GM19468 (cell line): Measurements from ENCODE around the gene PACSIN2.
"Not testable (repeated sequence)": the region's sequence is repeated elsewhere in the genome, so short reads cannot be mapped to it uniquely, and the experiment has no call there.

Experiments used
- ATAC-seq: cut with Tn5 transposase; IDR thresholded peaks from one replicate; pipeline ENCODE4 v1.9.1; 2021; ENCODE audit warnings: mild to moderate bottlenecking, moderate library complexity, moderate number of reproducible peaks; ENCODE audit not compliant: unreplicated experiment; ENCODE audit errors: extremely low read depth

Gene PACSIN2

DNA sequence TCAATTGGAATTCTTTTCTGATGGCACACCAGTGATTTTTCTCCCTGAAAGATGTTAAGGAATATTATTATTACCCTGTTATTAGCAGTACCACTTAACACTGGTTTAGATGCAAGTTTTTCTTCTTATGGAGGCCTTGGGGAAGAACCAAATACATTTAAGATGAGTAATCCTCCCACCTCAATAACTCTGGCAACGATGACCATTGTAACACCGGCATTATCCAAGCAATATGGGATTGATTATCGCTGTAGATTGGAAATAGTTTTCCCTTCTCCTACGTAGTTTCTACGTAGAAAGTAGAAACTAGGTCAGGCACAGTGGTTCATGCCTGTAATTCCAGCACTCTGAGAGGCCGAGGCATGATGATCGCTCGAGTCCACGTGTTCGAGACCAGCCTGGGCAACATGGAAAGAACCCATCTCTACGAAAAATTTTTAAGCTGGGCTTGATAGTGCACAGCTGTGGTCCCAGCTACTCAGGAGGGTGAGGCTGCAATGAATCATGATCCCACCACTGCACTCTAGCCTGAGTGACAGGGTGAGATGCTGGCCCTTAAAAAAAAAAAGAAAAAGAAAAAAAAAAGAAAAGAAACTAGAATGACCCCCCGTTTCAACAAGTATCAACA lies 45.5 kb downstream of the PACSIN2 start:
- no peak for ATAC-seq

GRCh38 chr22:42967933-42968332 lies 47.0 kb downstream of the PACSIN2 start:
- no peak for ATAC-seq

GRCh38 chr22:42967005-42967404 lies 47.9 kb downstream of the PACSIN2 start:
- no peak for ATAC-seq

GRCh38 chr22:42966497-42966896 lies 48.5 kb downstream of the PACSIN2 start:
- no peak for ATAC-seq

DNA sequence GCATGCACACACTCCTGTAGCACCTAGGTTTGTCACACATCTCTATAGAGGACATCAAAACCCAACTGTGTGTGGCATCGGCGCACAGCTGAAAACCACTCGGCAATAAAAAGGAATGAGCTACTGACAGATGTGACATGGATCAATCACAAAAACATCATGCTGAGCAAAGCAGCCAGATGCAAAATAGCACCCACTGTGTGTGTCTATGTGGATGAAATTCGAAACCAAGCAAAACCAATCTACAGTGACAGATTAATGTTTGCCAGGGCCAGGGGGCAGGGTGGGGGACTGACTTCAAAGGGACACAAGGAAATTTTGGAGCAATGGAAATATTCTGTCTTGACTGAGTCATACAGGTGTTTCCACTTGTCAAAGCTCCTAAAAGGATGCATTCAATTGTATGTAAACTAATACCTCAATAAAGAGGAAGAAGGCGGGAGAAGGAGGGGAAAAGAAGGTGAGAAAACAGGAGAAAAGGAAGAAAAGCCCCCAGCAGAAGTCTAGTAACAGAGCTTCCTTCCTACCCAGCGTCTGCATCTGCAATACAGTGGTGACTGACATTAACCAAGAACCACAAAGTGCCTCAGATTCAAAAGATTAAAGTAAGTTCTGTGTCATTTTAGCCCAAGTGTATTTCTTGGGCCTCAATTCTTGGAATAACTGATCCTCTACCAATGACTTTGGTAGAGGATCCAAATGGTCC lies 49.8 kb downstream of the PACSIN2 start:
- no peak for ATAC-seq

- ATAC-seq = no peak
Measured at GRCh38 chr22:42963231-42963595, 51.7 kb downstream of the PACSIN2 start.

- ATAC-seq = no peak
Measured at GRCh38 chr22:42962295-42963230, 52.4 kb downstream of the PACSIN2 start.

DNA sequence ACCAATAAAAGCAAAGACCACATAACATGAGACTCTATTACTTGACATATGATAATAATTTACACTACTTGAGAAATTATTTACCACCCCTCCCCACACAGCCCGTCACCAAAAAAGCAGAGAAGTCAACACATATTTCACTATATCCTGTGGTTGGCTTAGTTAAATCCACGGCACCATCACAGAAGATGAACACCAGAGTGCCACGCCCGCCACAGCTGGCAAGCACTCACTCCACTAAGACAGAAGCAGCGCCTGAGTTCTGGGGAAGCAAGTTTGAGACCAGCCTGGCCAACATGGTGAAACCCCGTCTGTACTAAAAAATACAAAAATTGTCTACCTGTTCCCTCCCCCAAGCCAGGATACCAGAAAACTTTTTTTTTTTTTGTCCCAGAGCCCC lies 53.1 kb downstream of the PACSIN2 start:
- no peak for ATAC-seq

DNA sequence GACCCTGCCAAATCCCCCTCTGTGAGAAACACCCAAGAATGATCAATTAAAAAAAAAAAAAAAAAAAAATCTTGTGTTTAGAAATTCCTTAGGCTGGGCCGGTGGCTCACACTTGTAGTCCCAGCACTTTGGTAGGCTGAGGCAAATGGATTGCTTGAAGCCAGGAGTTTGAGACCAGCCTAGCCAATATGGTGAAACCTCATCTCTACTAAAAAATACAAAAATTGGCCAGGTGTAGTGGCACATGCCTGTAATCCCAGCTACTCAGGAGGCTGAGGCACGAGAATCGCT lies 53.6 kb downstream of the PACSIN2 start:
- not testable (repeated sequence) for ATAC-seq

DNA sequence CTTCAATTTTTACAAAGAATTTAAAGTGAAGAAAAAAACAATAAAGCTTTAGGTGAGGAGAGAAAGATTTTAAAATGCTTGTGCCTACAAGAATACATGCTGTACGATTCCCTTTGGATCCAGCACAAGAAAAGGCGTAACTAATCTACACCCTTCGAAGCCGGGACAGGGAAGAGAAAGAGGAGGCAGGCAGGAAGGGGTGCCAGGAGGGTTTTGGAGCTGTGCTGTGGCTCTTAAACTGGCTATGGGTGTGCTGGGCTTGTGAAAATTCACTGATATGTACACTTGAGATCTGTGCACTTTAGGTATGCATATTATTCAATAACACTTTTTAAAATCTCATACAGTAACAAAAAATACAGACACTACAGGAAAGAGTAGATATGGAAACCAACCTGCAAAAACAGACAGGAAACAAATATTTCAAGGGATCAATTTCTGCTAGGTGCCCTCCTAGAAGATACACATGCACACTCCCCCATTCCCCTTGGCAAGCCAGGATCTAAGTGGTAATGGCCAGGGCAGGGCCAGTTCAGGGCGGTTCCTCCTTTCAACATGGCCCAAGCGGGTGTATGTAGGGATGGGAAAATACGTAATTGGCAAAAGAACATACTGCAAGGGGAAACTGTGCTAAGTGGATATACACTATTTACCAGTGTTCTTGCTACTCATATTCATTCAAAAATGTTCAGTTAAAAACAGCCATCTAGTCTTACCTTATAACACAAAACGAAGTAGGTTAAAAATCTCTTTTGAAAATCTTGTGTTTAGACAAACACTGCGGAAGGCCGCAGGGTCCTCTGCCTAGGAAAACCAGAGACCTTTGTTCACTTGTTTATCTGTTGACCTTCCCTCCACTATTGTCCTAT lies 54.2 kb downstream of the PACSIN2 start:
- no peak for ATAC-seq

- no peak for ATAC-seq
Measured at GRCh38 chr22:42959576-42960509, 55.1 kb downstream of the PACSIN2 start.

GRCh38 chr22:42958937-42959336 lies 56.0 kb downstream of the PACSIN2 start:
- ATAC-seq = no peak

- no peak for ATAC-seq
Measured at GRCh38 chr22:42957958-42958357, 57.0 kb downstream of the PACSIN2 start.

DNA sequence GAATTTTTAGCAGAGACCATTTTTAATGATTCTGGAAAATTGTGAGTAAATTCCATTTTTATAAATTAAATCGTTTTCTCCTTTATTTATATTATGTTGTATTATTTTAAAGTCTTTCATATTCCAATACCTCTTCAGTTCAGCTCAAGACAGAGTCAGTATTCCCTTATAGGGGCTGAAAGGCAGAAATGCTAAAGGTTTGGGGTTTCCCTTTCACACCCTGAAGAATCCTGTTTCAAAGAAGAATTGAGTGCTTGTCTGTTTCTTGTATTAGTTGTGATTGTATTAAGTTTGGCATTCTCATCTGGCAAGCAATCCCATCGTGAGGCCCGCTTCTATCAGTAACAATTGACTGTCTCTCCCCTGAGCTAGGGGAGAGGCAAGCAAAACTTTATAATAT lies 57.4 kb downstream of the PACSIN2 start:
- no peak for ATAC-seq

- no peak for ATAC-seq
Measured at GRCh38 chr22:42955848-42956247, 59.1 kb downstream of the PACSIN2 start.

- no peak for ATAC-seq
Measured at GRCh38 chr22:42955087-42955635, 59.8 kb downstream of the PACSIN2 start.

GRCh38 chr22:42953751-42954150 lies 61.2 kb downstream of the PACSIN2 start:
- ATAC-seq = not testable (repeated sequence)

DNA sequence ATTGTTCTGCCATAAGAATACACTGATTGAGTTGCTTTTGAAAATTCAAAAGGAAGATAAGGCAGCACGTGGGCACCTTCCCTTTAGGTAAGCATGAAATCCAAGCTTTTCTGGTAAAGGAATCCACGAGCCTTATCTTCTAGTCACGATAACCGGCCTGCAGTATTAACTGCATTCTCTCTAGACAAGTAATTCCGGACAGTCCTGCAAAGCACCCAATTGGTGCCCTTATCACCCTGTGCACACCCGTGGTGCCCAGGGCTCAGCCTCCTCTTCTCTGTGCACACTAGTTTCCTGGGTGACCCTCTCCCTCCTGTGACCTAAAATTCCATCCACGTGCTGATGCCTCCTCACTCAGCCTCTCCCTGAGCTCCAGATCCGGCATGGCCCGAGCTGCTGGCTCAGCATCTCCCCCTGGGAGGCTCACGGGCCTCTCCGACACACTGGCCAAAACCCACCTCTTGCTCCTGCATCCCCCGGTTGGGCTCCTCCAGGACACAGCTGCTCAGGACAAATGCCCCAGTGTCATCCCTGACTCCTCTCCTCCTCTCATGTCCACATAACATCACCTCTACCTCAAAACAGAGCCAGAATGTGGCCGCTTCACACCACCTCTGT lies 63.7 kb downstream of the PACSIN2 start:
- ATAC-seq = no peak

DNA sequence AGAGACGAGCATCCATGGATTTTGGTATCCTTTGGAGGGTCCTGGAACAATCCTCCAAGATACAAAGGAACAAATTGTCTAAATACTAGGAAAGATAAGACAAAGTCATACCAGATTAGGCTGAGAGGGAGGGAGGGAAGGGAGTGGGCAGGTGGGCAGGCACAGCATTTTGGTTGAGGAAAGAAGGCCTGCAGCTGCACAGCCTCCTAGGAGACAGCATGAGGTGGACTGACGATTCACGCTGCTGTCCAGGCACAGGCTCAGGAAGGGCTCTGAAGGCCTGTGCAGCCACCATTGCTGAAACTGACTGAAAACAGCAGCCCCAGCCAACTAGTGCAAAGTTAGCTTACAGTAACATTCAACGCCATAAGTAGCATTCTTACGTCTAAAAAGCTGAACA lies 64.7 kb downstream of the PACSIN2 start:
- ATAC-seq = no peak
